HG03457 (cell line): ENCODE results near the gene UBASH3B.
A peak's percentile ranks its signal among the peaks of the same experiment; 100 is the strongest.

ENCODE experiments used
- ATAC-seq: cut with Tn5 transposase; IDR thresholded peaks from one replicate; pipeline ENCODE4 v1.9.1; 2021; ENCODE audit warnings: moderate number of reproducible peaks; ENCODE audit not compliant: unreplicated experiment

UBASH3B gene

DNA sequence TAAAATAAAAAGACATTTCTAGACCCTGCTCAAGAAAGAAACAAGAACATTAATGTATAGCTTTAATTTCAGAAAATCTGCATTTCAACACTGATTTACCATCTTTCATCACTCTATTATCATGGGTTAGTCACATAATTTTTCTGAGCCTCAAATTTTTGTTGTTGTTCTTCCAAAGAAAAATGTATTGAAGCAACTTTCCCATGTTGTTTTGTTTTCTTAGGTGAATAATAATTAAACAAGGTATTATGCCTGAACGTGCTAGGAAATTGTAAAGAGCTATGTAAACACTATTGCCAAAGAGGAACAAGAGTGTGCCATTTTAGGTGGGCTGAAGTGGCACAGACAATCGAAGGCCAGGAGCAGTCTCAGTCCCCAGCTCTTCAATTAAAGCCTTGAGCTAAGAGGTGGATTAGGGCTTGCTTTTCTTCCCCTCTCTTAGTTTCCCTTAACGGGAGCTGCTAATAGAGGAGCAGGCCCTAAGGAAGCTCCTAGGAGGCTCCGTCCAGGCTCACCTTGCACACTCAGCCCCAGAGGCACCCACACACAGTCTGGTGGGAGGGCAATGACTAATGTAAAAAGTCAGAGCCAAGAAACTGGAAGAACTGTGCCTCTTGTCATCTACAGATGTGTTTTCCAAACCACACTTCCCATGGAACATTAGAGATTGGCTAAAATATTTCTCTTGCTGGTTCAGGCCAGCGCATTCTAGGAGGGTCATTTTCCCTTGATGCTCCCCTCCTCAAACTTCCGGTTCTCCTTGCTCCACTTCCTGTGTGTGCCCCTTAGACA lies 8.8 kb upstream of the UBASH3B start:
- no peak for ATAC-seq

DNA sequence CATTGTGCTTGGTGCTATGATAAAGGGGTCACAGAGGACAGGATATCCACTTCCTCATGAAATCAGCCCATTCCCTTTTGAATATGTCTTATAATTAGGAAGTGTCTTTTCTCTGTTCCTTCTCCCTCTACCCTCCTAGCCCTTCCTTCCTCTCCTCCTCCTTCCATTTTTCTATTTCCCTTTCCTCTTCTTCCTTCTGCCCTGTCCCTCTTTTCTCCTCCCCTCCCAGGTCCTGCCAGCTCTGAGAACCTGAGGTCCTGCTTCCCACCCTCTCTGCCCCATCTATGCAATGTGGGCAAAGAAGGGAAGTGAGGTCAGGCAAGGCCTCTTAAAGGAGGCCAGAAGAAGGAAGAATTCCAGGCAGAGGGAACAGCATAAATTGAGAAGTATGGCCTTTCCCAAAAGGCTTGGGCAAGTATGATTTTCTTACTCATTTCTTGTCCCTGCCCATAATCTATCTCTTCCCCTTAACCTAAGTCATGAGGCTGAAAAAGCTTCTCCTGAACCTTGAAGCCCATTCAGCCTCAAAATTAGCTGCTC lies 7.7 kb upstream of the UBASH3B start:
- ATAC-seq: no peak

DNA sequence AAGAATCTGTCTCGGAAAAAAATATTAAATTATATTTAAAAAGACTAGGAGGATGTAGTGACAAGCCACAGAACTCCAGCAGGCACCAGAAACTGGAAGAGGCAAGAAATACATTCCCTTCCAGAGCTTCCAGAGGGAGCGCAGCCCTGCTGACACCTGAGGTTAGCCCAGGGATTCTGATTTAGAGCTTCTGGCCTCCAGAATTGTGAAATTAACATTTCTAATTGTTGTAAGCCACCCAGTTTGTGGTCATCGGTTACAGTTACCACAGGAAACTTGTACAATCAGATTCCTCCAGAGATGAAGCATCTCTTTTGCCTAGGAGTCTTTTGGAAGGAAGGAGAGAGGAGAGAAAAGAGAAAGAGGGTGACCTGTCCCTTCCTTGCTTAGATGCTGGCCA lies 6.4 kb upstream of the UBASH3B start:
- ATAC-seq: no peak

DNA sequence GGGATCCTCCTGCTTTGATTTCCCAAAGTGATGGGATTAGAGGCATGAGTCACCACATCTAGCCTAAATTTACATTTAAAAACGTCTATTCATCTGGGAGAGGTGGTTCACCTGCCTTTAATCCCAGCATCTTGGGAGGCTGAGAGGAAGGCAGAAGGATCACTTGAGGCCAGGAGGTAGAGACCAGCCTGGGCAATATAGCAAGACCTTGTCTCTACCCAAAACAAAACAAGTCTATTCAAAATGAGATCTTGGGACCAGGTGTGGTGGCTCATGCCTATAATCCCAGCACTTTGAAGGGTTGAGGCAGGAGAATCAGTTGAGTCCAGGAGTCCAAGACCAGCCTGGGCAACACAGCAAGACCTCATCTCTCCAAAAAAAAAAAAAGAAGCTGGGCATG lies 4.9 kb upstream of the UBASH3B start:
- no peak for ATAC-seq

DNA sequence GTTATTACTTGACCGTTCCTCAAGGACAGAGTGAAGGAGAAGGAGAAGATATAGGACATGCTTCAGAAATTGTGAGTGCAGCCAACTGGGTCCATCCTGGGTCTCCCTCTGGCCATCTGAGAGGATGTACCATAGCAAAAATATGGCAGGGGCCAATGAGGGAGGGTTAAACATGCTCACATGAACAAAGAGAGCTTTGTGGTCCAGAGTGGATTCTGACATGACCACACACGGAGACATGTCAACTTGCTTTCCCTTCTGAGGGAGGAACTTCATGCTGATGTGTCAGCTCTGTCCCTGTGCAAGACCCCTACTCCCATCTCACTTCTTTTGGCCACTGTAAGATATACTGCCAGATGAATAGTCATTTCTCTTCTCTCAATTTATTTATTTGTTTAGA lies 3.0 kb upstream of the UBASH3B start:
- ATAC-seq: no peak

DNA sequence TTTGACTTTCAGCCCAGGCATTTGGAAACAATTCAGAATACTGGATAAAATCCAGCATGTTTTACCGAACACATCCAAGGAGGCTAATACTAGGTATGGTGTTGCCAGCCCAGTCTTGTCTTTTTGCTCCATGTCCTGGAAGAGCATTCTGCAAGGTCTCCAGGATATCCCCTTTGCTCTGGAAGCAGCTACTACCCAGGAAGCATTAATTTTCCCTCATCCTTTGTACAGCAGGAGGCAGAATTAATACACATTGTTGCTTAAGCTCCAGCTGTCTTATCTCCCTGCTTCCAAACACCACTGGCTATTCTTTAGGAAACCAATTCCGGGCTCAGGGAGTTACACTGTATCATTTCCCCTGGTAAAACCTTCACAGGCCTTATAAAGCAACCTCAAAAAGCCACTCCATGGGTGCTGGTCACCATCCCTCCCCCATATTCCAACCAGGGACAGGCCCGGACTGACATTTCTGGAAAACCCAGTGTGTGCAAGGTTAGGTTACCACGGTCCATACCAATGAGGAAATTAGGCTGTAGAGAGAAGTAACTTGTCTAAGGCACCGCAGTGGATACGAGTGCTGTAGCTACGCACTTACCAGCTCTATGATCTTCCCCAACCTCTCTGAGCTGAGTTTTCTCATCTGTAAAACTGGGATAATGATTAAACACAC lies 1.5 kb upstream of the UBASH3B start:
- no peak for ATAC-seq

DNA sequence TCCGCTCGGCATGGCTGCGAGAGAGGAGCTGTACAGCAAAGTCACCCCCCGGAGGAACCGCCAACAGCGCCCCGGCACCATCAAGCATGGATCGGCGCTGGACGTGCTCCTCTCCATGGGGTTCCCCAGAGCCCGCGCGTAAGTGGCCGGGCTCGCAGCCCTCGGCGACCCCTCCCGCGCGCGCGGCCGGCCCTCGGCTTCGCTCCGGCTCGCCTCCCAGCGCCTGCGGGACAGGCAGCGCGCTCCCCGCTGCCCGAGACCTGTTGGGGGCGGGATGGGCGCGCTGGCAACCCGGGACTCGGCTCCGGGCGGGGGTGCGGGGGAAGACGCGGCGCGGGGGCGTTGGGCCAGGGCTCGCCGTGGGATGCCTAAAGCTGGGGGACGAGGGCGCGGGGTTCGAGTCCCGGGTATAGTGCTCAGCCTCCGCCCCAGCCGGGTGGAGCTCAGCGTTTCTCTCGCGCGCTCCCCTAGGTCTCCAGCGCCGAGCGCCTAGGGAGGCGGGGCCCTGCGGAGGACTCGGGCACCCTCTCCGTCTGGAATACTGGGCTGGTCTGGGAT lies 630 bp downstream of the UBASH3B start:
- peak; percentile 31 for ATAC-seq

DNA sequence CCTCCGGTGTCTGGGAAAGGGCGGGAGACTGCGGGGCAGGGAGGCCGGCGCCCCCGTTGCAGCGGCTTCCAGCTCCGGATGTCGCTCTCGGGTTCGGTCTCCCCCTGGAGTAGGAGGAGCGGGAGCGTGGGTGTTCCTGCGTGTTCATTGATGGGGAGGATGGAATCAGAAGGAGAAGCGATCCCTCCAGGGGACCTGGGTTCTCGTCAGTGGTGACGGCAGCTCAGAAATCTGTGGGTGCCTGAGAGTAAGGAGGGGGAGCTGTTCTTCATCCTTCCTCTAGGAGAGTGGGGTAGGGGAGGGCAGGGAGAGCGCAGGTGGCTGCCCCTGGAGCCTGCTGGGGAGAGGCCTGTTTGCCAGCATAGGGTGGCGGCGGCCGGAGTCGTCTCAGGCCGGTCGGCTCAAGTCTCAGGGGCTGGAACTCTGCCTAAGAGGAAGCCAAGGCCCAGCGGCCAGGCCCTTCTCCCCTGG lies 1.1 kb downstream of the UBASH3B start:
- ATAC-seq: no peak

DNA sequence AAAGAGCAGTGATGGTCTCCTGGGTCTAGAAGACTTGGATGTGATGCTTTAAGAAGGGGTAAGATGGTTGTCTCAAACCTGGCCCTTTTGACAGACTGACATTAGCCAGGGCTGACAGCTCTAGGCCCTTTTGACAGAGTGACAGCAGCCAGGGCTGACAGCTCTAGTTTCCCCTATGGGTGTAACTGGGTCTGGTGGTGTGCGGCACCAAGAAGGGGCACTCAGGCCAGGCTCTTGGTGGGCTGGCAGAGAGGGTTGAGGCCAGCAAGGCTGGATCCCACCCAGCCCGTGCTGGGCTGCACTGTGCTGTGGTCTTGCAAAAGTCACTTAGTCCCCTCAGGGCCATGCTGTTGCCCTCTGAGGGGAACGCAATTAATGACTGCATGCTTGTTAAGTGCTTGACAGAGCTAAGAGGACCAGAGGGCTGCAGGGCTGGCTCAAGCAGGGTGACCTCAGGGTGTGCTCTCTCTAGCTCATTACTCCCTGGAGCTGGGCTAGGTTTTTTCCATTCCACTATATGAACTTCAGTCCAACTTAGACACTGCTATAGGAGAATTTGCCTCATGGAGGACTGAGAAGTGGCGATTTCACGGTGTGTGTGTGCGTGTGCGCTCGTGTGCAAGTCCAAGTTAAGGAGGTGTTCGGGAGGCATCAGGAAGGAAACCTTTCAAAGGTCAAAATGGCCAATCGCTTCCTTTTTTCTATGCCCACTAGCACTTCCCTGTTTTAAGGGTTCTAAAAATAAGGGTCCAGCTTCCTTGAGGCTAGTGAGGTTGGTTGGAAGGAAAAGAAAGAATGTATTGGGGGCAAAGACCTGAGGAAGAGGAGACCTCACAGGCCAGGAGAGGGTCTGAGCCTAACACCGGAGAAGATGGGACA lies 4.4 kb downstream of the UBASH3B start:
- no peak for ATAC-seq

DNA sequence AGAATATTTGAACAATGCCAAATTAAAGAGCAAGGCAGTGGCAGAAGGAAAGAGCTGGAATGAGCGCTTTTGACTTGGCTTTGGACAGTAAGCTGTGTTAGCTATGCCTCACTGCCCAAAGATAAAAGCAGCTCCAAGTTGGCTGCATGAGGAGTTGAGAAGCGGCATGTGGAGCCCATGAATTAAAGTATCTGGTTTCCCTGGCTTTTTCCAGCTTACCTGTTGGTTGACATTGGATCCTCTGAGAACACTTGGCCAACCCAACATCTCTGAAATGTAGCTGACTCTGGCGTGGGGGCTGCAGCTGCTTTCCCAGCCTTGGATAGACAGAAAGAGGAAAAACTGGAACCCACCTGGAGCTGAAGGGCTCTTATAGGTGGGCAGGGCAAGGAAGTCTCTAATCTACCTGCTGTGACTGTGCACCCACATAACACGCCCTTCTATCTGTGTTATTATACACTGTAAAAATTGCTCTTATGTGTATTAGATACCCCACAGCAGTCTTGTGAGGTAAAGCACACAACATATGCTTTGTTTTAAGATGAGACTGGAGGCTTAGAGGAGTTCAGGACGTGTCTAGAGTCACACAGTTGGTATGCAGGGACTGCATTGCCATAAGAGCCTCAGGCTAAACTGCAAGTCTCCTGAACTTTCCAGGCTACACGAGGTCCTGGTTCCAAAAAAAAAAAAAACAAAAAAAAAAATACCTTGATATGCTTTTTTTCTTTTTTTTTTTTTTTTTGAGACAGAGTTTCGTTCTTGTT lies 5.8 kb downstream of the UBASH3B start:
- ATAC-seq: no peak

DNA sequence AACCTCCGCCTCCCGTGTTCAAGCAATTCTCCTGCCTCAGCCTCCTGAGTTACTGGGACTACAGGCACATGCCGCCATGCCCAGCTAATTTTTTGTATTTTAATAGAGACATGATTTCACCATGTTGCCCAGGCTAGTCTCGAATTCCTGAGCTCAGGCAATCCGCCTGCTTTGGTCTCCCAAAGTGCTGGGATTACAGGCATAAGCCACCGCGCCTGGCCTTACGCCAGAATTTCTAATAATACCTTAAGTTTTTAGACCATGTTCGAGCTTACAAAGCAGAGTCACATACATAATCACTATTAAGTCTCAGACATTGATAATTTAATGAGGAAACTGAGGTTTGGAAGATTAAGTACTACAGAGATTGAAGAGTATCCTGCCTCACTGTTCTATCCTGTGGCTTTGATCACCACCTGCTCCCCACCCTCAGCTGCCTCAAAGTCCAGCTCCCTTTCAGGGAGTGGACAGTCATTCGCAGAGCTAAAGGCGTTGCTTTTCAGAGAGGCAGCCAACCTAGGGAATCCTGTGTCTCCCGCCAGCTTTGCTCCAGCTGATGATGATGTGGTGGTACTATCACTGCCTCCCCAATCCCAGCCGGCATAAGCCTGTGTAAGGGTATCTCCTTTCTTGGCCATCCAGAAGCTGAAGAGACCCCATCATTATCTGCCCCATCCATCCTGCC lies 7.7 kb downstream of the UBASH3B start:
- no peak for ATAC-seq

DNA sequence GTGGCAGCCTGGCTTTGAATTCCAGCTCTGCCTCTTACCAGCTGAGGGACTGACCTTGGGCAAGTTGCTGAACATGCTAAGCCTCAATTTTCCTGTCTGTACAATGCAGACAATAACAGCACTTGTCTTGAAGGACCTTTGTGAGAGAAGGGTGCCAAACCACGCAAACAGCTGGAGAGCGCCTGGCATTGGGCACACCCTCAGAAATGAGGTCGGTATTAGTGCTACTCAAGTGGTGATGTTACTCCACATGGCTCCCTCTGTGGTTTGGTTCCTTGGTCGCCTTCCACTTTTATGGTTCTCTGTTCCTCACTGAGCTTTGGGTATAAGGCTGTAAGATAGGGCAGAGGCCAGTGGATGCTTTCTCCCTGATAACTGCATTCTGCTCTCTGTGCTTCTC lies 8.2 kb downstream of the UBASH3B start:
- ATAC-seq: no peak

DNA sequence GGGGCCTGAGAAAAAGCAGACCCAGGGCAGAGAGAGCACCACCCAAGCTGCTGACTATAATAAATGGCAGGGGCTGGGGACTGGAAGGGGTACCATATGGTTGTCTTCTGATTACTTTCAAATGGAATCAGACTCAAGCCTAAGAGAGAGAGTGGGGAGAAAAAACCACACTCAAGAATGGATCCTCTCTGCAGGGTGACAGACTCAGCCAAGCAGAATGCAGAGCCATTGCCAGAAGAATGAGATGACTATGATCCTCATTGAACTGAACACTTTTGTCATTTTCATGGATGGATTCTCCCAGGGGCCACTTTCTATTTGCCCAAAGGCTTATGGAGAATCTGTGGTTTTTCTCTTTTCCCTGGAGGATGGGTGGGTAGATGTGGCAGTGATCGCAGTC lies 8.7 kb downstream of the UBASH3B start:
- ATAC-seq: no peak

DNA sequence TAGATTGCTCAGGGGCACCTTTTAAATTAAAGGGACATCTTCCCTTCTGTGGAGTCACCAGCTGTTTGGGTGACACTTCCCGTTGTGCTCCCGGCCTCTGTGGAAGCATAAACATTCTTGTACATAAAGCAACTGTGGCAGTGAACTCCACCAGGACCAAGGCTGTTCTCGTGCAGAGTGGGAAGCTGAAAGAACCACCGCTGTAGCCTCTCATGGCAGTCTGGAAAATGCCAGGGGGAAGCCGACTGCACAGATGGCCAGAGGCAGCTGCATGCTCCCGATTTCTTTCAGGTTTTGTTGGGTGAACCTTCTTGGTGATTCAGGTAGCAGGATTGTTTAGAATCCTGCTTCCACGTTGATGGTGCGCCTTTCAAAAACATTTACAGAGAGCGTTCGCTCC lies 10.3 kb downstream of the UBASH3B start:
- ATAC-seq: no peak

DNA sequence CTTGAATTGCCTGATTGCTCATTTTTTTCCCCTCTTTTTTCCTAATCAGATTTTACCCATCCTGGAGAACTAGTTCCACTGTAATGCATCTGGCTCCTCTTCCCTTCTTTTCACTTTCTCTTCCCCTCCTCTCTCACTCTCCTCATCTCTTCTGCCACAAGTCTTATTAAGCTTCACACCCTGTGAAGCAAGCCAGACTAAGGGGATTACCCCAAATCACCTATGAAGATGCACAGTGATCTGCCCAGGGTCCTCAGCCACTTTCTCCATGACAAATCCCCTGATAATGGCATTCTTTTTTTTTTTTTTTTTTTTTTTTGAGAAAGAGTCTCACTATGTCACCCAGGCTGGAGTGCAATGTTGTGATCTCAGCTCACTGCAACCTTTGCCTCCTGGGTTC lies 11.2 kb downstream of the UBASH3B start:
- no peak for ATAC-seq

DNA sequence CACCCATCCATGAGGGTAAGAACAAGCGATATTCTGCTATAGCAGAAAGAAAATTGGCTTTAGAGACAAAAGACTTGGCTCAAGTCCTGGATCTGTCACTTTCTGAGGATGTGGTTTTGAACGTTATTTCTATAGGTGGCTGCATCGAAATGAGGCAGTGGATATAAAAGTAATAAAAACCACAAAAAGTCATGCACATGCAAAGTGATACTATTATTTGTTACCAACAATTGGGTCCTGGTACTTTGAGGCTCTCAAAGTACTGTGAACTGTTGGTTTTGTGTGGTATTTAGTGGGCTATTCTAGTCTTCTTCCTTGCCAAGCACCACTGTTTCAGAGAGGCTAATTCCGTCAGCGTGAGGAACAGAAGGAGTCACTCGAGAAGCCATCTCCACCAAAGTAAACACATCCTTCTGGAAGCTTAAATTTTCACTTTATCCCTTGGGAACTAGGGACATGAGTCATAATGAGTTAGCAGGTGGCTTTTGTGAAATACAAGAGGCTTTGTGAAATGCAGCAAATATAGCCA lies 13.1 kb downstream of the UBASH3B start:
- ATAC-seq: no peak

DNA sequence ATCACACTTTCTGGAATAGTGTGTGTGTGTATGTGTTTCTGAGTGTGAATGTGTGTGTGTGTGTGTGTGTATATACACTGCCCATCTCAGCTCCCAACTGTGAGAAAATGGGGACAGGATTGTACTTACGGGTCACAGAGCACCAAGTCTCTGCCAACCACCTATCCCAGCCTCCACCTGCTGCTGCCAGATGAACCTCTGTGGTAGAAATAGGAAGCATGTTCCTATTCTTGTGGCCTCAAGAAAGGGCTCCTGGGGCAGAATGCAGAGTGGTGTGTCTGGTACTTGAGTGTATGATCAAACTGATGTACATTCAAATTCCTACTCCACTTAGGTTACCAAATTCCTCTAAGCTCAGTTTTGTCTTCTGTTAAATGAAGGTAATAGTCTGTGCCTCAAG lies 14.6 kb downstream of the UBASH3B start:
- no peak for ATAC-seq

DNA sequence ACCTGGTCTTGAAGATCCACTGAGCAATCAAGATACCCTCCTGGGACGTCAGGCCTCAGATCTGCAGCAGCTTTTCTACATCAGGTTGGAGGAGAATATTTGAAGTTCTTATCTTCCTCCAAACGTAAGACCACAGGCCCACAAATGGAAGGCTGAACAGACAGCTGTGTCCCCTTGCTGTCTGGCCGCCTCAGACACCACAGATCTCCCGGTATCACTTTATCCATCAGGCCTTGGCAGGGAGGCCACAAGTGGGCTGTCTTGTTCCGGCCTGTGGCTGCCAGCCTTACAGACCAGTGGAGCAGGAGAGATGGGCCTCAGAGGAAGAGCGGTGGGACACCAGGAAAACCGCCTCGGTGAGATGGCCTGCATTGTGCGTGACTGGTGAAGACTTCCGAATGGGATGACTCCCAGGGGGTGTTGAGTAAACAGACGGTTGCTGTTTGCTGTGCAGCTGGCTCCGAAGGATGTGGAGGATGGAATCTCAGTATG lies 15.9 kb downstream of the UBASH3B start:
- ATAC-seq: no peak

DNA sequence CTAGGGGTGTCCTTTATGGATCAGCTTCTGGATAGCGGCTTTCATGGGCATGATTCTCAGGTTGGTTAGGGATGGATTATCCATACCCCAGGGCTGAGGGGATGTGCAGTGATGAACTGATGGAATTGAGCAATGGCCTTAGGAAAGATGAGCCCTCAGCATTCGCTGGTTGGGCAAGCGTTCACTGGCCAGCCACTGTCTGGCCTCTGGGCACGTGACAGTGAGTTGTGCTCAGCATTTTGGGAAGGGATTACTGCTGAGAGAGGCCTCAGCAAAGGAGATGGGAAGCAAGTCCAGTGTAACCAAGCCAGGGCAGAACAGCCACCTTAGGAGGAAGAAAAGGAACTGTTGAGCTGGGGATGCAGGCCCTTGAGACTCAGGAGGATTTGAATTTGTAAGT lies 17.4 kb downstream of the UBASH3B start:
- no peak for ATAC-seq
